Loucy (cell line): Measurements from ENCODE around the gene ZNF423.

Experiments used
- H2AFZ ChIP-seq: fragments of 200-600 bp; sonication (generic); 2 replicates; pipeline ENCODE4 v1.6.0; 2016; ENCODE audit warnings: antibody characterized with exemption, mild to moderate bottlenecking, low read length, moderate library complexity
- H3F3A ChIP-seq: fragments of 200-600 bp; 2 replicates; pipeline ENCODE4 v1.6.0; 2016; ENCODE audit warnings: antibody characterized with exemption, low read depth, mild to moderate bottlenecking
- H3K27me3 ChIP-seq: fragments of 200-600 bp; sonication (generic); 2 replicates; pipeline ENCODE4 v1.6.1; 2014; ENCODE audit warnings: low read length, mild to moderate bottlenecking; ENCODE audit not compliant: insufficient read depth, poor library complexity, severe bottlenecking
- H3K36me3 ChIP-seq: fragments of 200-600 bp; sonication (generic); 2 replicates; pipeline ENCODE4 v1.6.1; 2016; ENCODE audit warnings: low read length; ENCODE audit not compliant: insufficient read depth
- H3K4me1 ChIP-seq: fragments of 200-600 bp; sonication (generic); 2 replicates; pipeline ENCODE4 v1.5.1; 2014; ENCODE audit warnings: low read length, mild to moderate bottlenecking; ENCODE audit not compliant: insufficient read depth, poor library complexity, severe bottlenecking
- H3K4me2 ChIP-seq: fragments of 200-600 bp; sonication (generic); 2 replicates; pipeline ENCODE4 v1.6.0; 2014; ENCODE audit warnings: antibody characterized with exemption, low read length, low read depth, mild to moderate bottlenecking; ENCODE audit not compliant: poor library complexity, severe bottlenecking
- H3K4me3 ChIP-seq: fragments of 200-600 bp; sonication (generic); 2 replicates; pipeline ENCODE4 v1.5.1; 2014; ENCODE audit warnings: low read length, mild to moderate bottlenecking, mixed read lengths; ENCODE audit not compliant: poor library complexity, severe bottlenecking
- H3K79me2 ChIP-seq: fragments of 200-600 bp; sonication (generic); 2 replicates; pipeline ENCODE4 v1.6.1; 2014; ENCODE audit warnings: low read length; ENCODE audit not compliant: insufficient read depth
- H3K9ac ChIP-seq: fragments of 200-600 bp; sonication (generic); 2 replicates; pipeline ENCODE4 v1.6.0; 2014; ENCODE audit warnings: mild to moderate bottlenecking, low read depth, low read length, moderate library complexity; ENCODE audit not compliant: poor library complexity, severe bottlenecking
- H3K9me2 ChIP-seq: fragments of 200-600 bp; sonication (generic); replicated peaks from 2 replicates; pipeline ENCODE4 v1.6.1; 2016; ENCODE audit warnings: low read depth, low read length, mixed read lengths
- H3K9me3 ChIP-seq: fragments of 200-600 bp; sonication (generic); 2 replicates; pipeline ENCODE4 v1.6.1; 2014; ENCODE audit warnings: mild to moderate bottlenecking, antibody characterized with exemption, low read length, low read depth; ENCODE audit not compliant: insufficient read depth
- H4K20me1 ChIP-seq: fragments of 200-600 bp; sonication (generic); 2 replicates; pipeline ENCODE4 v1.6.0; 2014; ENCODE audit warnings: antibody characterized with exemption, low read length, mild to moderate bottlenecking; ENCODE audit not compliant: insufficient read depth, poor library complexity, severe bottlenecking
- EZH2phosphoT487 ChIP-seq: fragments of 200-600 bp; IDR thresholded peaks from 2 replicates; pipeline ENCODE4 v1.6.1; 2018; ENCODE audit warnings: antibody characterized with exemption, mild to moderate bottlenecking, moderate library complexity, borderline replicate concordance
- TF ChIP-seq, protein P1 (sequence below): fragments of 200-600 bp; sonication (generic); conservative IDR thresholded peaks from 2 replicates; pipeline ENCODE4 v1.5.1; 2014; ENCODE audit warnings: mild to moderate bottlenecking, antibody characterized with exemption, low read length

ZNF423 gene

DNA sequence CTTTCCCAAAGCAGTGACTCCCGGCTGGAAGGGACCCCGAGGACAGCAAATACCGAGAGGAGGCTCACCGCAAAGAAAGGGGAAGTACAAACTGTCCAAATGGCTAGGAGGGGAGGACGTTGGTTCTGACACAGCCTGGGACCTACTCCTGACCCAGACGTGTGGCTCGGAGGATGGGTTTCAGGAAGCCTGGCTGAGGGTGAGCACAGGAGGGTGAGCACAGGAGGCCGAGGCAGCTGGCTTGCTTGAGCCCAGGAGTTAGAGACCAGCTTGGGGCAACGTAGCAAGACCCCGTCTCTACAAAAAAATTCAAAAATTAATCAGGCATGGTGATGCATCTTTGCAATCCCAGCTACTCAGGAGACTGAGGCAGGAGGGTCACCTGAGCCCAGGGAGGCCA, 399.1 kb downstream of the ZNF423 start:
- H3K9me3 ChIP-seq, result no peaks in the 10 kb centered on the region
- no peak overlapping the region for H3K9ac ChIP-seq
- H3K79me2 ChIP-seq, result no peaks in the 10 kb centered on the region
- TF ChIP-seq, protein P1, sequence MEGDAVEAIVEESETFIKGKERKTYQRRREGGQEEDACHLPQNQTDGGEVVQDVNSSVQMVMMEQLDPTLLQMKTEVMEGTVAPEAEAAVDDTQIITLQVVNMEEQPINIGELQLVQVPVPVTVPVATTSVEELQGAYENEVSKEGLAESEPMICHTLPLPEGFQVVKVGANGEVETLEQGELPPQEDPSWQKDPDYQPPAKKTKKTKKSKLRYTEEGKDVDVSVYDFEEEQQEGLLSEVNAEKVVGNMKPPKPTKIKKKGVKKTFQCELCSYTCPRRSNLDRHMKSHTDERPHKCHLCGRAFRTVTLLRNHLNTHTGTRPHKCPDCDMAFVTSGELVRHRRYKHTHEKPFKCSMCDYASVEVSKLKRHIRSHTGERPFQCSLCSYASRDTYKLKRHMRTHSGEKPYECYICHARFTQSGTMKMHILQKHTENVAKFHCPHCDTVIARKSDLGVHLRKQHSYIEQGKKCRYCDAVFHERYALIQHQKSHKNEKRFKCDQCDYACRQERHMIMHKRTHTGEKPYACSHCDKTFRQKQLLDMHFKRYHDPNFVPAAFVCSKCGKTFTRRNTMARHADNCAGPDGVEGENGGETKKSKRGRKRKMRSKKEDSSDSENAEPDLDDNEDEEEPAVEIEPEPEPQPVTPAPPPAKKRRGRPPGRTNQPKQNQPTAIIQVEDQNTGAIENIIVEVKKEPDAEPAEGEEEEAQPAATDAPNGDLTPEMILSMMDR, result no peak
- no peak for TF ChIP-seq EZH2phosphoT487
- H3K27me3 ChIP-seq, result no peaks in the 10 kb centered on the region
- no peaks in the 10 kb centered on the region for H3F3A ChIP-seq
- H3K9me2 ChIP-seq, result no peaks in the 10 kb centered on the region
- H3K4me3 ChIP-seq, result no peak overlapping the region
- H3K36me3 ChIP-seq, result no peaks in the 10 kb centered on the region
- H3K4me1 ChIP-seq, result peaks cover 28% of the 10 kb centered on the region
- H2AFZ ChIP-seq, result no peak overlapping the region
- no peak overlapping the region for H3K4me2 ChIP-seq
- no peaks in the 10 kb centered on the region for H4K20me1 ChIP-seq

DNA sequence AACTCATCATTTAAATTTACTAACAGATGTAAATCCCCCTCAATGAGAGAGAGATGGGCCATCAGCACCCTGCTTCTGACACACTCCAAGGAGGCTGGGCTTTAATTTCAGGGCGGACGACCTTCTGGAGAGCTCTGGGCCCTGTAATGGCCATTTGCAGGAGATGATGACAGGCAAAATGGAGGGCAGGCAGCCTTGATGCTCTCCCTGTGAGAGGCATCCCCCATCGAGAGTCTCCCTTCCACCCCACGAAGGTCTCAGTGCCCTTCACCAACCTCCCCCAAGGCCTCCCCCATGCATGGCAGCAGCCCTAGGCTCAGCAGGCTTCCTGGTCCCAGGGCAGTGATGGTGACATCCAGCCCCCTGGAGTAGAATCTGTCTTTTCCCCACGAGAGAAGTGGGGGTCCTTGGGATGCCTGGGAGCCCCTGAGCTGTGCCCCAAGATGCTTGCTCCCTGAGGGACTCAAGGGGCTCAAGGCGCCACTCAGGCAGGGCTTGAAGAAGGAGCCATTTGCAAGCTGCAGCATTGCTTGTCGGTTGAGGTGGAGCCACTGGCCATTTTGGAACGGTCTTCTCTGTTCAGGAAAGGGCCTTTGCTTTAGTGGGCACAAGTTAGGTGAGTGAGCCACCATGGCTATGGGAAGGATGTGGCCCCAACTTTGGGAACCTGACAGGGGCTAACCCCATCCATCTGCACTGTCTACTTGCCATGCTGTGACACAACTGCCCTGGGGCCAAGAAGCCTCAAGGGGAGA, 399.7 kb downstream of the ZNF423 start:
- Histone ChIP-seq H3K9me3 (no peaks in the 10 kb centered on the region), H3K4me1 (peaks cover 22% of the 10 kb centered on the region), H3K36me3 (no peaks in the 10 kb centered on the region)

DNA sequence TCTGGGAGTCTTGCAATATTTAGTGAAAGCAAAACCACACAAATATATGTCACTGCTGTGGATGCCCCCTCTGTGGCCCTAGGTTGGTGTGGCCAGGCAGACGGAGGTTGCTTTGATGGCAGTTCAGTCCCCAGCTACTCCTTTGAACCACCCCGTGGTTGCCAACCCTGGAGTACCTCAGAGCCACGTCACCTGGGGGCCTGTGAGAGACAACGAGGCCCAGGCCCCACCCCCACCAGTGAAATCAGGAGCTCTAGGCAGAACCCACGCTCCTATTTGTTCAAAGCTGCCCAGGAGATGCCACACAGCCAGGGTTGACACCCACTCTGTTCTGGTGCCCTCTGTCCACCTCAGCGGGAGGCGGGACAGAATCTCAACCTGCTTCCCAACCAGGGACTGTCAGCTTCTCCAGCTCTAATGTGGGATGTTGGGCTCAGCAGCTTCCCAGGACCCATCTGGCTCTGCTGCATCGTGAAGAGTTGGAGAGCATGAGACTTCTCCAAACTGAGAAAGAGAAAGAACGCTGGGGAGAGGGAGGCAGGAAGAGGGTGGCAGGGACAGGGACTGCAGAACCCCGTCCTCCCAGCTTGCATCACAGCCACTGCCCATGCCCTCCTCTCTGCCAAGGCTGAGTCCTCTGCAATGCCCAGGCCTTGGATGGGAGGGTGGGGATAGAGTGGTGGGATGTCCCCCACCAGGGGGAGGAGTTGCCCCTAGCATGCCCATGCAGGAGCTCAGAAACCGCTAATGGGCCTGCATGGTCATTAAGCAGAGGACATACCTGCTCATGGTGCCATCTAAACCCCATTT, 400.5 kb downstream of the ZNF423 start:
- Histone ChIP-seq H3K9me2 (no peaks in the 10 kb centered on the region), H3K79me2 (no peaks in the 10 kb centered on the region), H4K20me1 (no peaks in the 10 kb centered on the region), H3K4me3 (no peak overlapping the region), H3K9me3 (no peaks in the 10 kb centered on the region), H3K36me3 (no peaks in the 10 kb centered on the region), H3K4me2 (no peak overlapping the region), H3K27me3 (no peaks in the 10 kb centered on the region), H3F3A (no peaks in the 10 kb centered on the region), H3K9ac (no peak overlapping the region), H2AFZ (no peak overlapping the region), H3K4me1 (peaks cover 14% of the 10 kb centered on the region)
- TF ChIP-seq, protein P1, result no peak
- TF ChIP-seq EZH2phosphoT487, result no peak

More for the DNA sequence above, 399.7 kb downstream of the ZNF423 start:
- no peak overlapping the region for H3K4me2 ChIP-seq
- no peaks in the 10 kb centered on the region for H4K20me1 ChIP-seq
- H3F3A ChIP-seq, result no peaks in the 10 kb centered on the region
- H3K79me2 ChIP-seq, result no peaks in the 10 kb centered on the region
- TF ChIP-seq, protein P1, result no peak
- TF ChIP-seq EZH2phosphoT487, result no peak
- no peaks in the 10 kb centered on the region for H3K27me3 ChIP-seq
- no peak overlapping the region for H3K4me3 ChIP-seq
- no peak overlapping the region for H2AFZ ChIP-seq
- no peaks in the 10 kb centered on the region for H3K9me2 ChIP-seq
- H3K9ac ChIP-seq, result no peak overlapping the region
